ENCODE data around the gene ANKRD33B. TPM values are rescaled to one million over a fixed set of nuclear protein-coding genes. Genes with fewer than 3 reads are reported as not detected.
"Not testable (repeated sequence)": the region's sequence is repeated elsewhere in the genome, so short reads cannot be mapped to it uniquely, and the experiment has no call there.

ANKRD33B gene
- total RNA-seq, 1 donor from 2014 or later: 170 TPM

GRCh38 chr5:10567121-10567591 is 3.3 kb downstream of the ANKRD33B start:
- peaks cover 34% of the 10 kb centered on the region for H3K36me3 Mint-ChIP-seq (ENCODE audit: low read depth)
- peak overlapping the region; percentile 67 for H3K27ac Mint-ChIP-seq
- ChIA-PET POLR2A (interaction anchor here (0.6 to 11.5 kb wide), 7 partner anchors 10 to 318 kb away, joined by 3 to 158 read pairs (median 9); partner anchors contain the start of gene ATPSCKMT), CTCF (interaction anchor here (1.2 to 4.9 kb wide), 3 partner anchors 34 to 123 kb away, joined by 3 to 23 read pairs (median 3); no protein-coding TSS in a partner anchor)
- no peaks in the 10 kb centered on the region for H3K27me3 Mint-ChIP-seq
- H3K9me3 Mint-ChIP-seq: no peaks in the 10 kb centered on the region
- ATAC-seq (ENCODE audit: low read depth) (no peak), DNase-seq (no peak)
- no peak for TF ChIP-seq CTCF (IDR thresholded peaks at IDR 0.05)
- peaks cover 49% of the 10 kb centered on the region for H3K4me1 Mint-ChIP-seq
- peak overlapping the region; percentile 97 for H3K4me3 Mint-ChIP-seq
- intact Hi-C loops (cut with micrococcal nuclease): no loop called here

- Mint-ChIP-seq H3K27me3 (no peaks in the 10 kb centered on the region), H3K4me3 (peak overlapping the region; percentile 97), H3K4me1 (peaks cover 49% of the 10 kb centered on the region), H3K27ac (no peak overlapping the region), H3K36me3 (ENCODE audit: low read depth) (peaks cover 37% of the 10 kb centered on the region), H3K9me3 (no peaks in the 10 kb centered on the region)
- CTCF ChIA-PET: interaction anchor here (0.7 to 4.9 kb wide), 5 partner anchors 33 to 122 kb away, joined by 3 to 23 read pairs (median 3); no protein-coding TSS in a partner anchor
- POLR2A ChIA-PET: interaction anchor here (0.6 to 11.5 kb wide), 7 partner anchors 10 to 318 kb away, joined by 3 to 158 read pairs (median 9); partner anchors contain the start of gene ATPSCKMT
- DNase-seq (no peak), ATAC-seq (ENCODE audit: low read depth) (no peak)
- TF ChIP-seq CTCF (IDR thresholded peaks at IDR 0.05): no peak
- intact Hi-C loops (cut with micrococcal nuclease): no loop called here
Measured at GRCh38 chr5:10567781-10568321, 4.0 kb downstream of the ANKRD33B start.

- POLR2A ChIA-PET: interaction anchor here (0.6 to 11.5 kb wide), 6 partner anchors 9 to 547 kb away, joined by 4 to 158 read pairs (median 5); no protein-coding TSS in a partner anchor
- H3K27me3 Mint-ChIP-seq; H3K27ac Mint-ChIP-seq; intact Hi-C loops (cut with micrococcal nuclease); H3K9me3 Mint-ChIP-seq; DNase-seq; H3K4me3 Mint-ChIP-seq; ATAC-seq (ENCODE audit: low read depth): not testable (repeated sequence)
- CTCF ChIA-PET: interaction anchor here (2.0 kb wide), 1 partner anchor 57 kb away, joined by 9 read pairs; no protein-coding TSS in a partner anchor
- Mint-ChIP-seq H3K4me1 (peaks cover 58% of the 10 kb centered on the region), H3K36me3 (ENCODE audit: low read depth) (peaks cover 43% of the 10 kb centered on the region)
Measured at GRCh38 chr5:10570540-10570939, 6.7 kb downstream of the ANKRD33B start.

- H3K27me3 Mint-ChIP-seq: no peaks in the 10 kb centered on the region
- ChIA-PET CTCF (no interaction called here), POLR2A (no interaction called here)
- intact Hi-C loops (cut with micrococcal nuclease): no loop called here
- no peak overlapping the region for H3K4me3 Mint-ChIP-seq
- no peak for TF ChIP-seq CTCF (IDR thresholded peaks at IDR 0.05)
- DNase-seq: no peak
- no peak for ATAC-seq (ENCODE audit: low read depth)
- H3K4me1 Mint-ChIP-seq: peaks cover 57% of the 10 kb centered on the region
- H3K9me3 Mint-ChIP-seq: peaks cover 2% of the 10 kb centered on the region
- no peak overlapping the region for H3K27ac Mint-ChIP-seq
- H3K36me3 Mint-ChIP-seq (ENCODE audit: low read depth): peaks cover 41% of the 10 kb centered on the region
Measured at GRCh38 chr5:10572451-10572850, 8.6 kb downstream of the ANKRD33B start.

- POLR2A ChIA-PET: interaction anchor here (0.6 to 1.1 kb wide), 2 partner anchors 13 to 42 kb away, joined by 3 to 5 read pairs; no protein-coding TSS in a partner anchor
- CTCF ChIA-PET: no interaction called here
- peaks cover 2% of the 10 kb centered on the region for H3K9me3 Mint-ChIP-seq
- peaks cover 57% of the 10 kb centered on the region for H3K4me1 Mint-ChIP-seq
- intact Hi-C loops (cut with micrococcal nuclease): no loop called here
- no peaks in the 10 kb centered on the region for H3K27me3 Mint-ChIP-seq
- H3K36me3 Mint-ChIP-seq (ENCODE audit: low read depth): peaks cover 35% of the 10 kb centered on the region
- peak overlapping the region; percentile 60 for H3K4me3 Mint-ChIP-seq
- no peak for TF ChIP-seq CTCF (IDR thresholded peaks at IDR 0.05)
- ATAC-seq (ENCODE audit: low read depth) (peak; percentile 32), DNase-seq (no peak)
- peak overlapping the region; percentile 75 for H3K27ac Mint-ChIP-seq
Measured at GRCh38 chr5:10573487-10574145, 9.7 kb downstream of the ANKRD33B start.

- POLR2A ChIA-PET: interaction anchor here (0.7 to 5.2 kb wide), 7 partner anchors 8 to 30 kb away, joined by 3 to 53 read pairs (median 6); partner anchors contain the start of gene ANKRD33B
- peaks cover 66% of the 10 kb centered on the region for H3K4me1 Mint-ChIP-seq
Measured at GRCh38 chr5:10574879-10575278, 11.0 kb downstream of the ANKRD33B start.

More at GRCh38 chr5:10574879-10575278, 11.0 kb downstream of the ANKRD33B start:
- H3K27ac Mint-ChIP-seq; CTCF ChIA-PET; H3K27me3 Mint-ChIP-seq; H3K4me3 Mint-ChIP-seq; DNase-seq; ATAC-seq (ENCODE audit: low read depth); H3K9me3 Mint-ChIP-seq: not testable (repeated sequence)
- peaks cover 32% of the 10 kb centered on the region for H3K36me3 Mint-ChIP-seq (ENCODE audit: low read depth)
- intact Hi-C loops (cut with micrococcal nuclease): loop anchor here (5.0 kb wide), 1 partner anchor 187 kb away; the partner anchor contains the start of gene DAP

All from activated B cell treated with CpG ODN at 0.5 μM for 24 hours (primary cell).